MM.1S (cell line): ENCODE measurements around the gene ZNF681.

Experiments
- DNase-seq: peaks from one replicate; pipeline ENCODE4 v3.0.0-alpha.2; 2015
- H2AFZ ChIP-seq: fragments of 300-600 bp; sonication (generic); 2 replicates; pipeline ENCODE4 v1.6.0; 2016; ENCODE audit warnings: antibody characterized with exemption, low read length
- H3F3A ChIP-seq: fragments of 300-600 bp; sonication (generic); 2 replicates; pipeline ENCODE4 v1.6.1; 2016; ENCODE audit warnings: mild to moderate bottlenecking, antibody characterized with exemption, low read length, moderate library complexity, mixed read lengths; ENCODE audit not compliant: insufficient read depth
- H3K27ac ChIP-seq: fragments of 300-600 bp; sonication (generic); 2 replicates; pipeline ENCODE4 v1.5.1; 2016; ENCODE audit warnings: mild to moderate bottlenecking, low read length
- H3K27me3 ChIP-seq: fragments of 300-600 bp; sonication (generic); replicated peaks from 2 replicates; pipeline ENCODE4 v1.6.0; 2016; ENCODE audit warnings: low read length; ENCODE audit not compliant: insufficient read depth
- H3K36me3 ChIP-seq: fragments of 300-600 bp; sonication (generic); replicated peaks from 2 replicates; pipeline ENCODE4 v1.6.1; 2016; ENCODE audit warnings: mild to moderate bottlenecking, low read length, mixed read lengths; ENCODE audit not compliant: insufficient read depth
- H3K4me1 ChIP-seq: fragments of 300-600 bp; sonication (generic); 2 replicates; pipeline ENCODE4 v1.6.1; 2016; ENCODE audit warnings: low read length, mixed read lengths
- H3K4me2 ChIP-seq: fragments of 300-600 bp; sonication (generic); 2 replicates; pipeline ENCODE4 v1.6.0; 2016; ENCODE audit warnings: low read depth, low read length
- H3K4me3 ChIP-seq: fragments of 300-600 bp; sonication (generic); 2 replicates; pipeline ENCODE4 v1.5.1; 2016; ENCODE audit warnings: low read length, mixed read lengths
- H3K79me2 ChIP-seq: fragments of 300-600 bp; sonication (generic); 2 replicates; pipeline ENCODE4 v1.6.1; 2016; ENCODE audit warnings: mixed run types, low read length, mixed read lengths
- H3K9ac ChIP-seq: fragments of 300-600 bp; sonication (generic); 2 replicates; pipeline ENCODE4 v1.6.1; 2016; ENCODE audit warnings: low read length, mixed read lengths
- H3K9me2 ChIP-seq: fragments of 300-600 bp; sonication (generic); replicated peaks from 2 replicates; pipeline ENCODE4 v1.6.1; 2016; ENCODE audit warnings: mild to moderate bottlenecking, low read length, mixed read lengths; ENCODE audit not compliant: insufficient read depth
- H3K9me3 ChIP-seq: fragments of 300-600 bp; sonication (generic); replicated peaks from 2 replicates; pipeline ENCODE4 v1.6.1; 2016; ENCODE audit warnings: mild to moderate bottlenecking, low read length, mixed read lengths; ENCODE audit not compliant: insufficient read depth
- H4K20me1 ChIP-seq: fragments of 300-600 bp; sonication (generic); 2 replicates; pipeline ENCODE4 v1.6.1; 2016; ENCODE audit warnings: mild to moderate bottlenecking, low read length, moderate library complexity, mixed read lengths; ENCODE audit not compliant: insufficient read depth
- EZH2 ChIP-seq: fragments of 300-600 bp; sonication (generic); optimal IDR thresholded peaks from 2 replicates; pipeline ENCODE3; 2017; ENCODE audit warnings: low read depth, mild to moderate bottlenecking, antibody characterized with exemption, low read length, mixed read lengths
- EZH2phosphoT487 ChIP-seq: fragments of 300-600 bp; sonication (generic); IDR thresholded peaks from 2 replicates; pipeline ENCODE4 v1.6.1; 2018; ENCODE audit warnings: antibody characterized with exemption, low read length
- TF ChIP-seq, protein P1 (sequence below): fragments of 300-600 bp; sonication (generic); IDR thresholded peaks from 2 replicates; pipeline ENCODE4 v1.5.1; 2016; ENCODE audit warnings: antibody characterized with exemption, low read length, mixed read lengths

Gene ZNF681

DNA sequence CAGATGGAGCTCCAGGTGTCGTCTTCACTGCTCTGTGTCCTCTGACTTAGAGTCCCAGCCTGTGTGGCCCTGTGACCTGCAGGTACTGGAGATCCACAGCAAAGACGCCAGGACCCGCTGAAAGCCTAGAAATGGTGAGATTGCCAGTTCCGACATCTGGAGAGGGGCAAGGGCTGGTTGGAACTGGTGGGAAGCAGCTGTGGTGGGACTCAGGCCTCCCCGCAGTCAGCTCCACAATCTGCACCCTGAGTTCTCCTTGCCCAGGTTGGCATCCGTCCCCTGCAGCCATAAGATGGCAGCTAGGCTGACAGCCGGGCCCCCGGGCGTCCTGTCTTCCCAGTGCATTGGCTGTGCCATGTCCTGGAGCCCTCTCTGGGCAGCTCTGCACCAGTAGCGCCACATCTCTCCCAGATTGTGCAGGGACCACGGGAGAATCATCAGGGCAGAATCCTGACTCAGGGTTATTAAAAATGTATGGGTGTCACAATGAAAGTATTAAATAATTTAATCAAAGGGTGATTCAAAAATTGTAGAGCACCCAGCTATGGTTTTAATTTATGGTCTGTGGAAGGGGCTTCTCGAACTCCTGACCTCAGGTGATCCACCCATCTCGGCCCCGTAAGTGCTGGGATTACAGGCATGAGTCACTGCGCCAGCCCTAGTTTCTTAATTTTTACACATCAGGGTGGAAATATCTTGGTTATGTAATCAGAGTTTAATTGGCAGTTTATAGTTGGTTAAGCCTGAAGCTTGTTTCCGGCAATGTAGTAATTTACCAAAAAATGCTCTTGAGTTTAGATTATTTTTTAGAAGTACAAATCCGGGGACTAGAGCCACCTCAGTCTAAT, 32.2 kb upstream of the ZNF681 start:
- Histone ChIP-seq H3K36me3 (no peaks in the 10 kb centered on the region), H3K9me2 (no peaks in the 10 kb centered on the region), H3K4me2 (no peak overlapping the region), H3K27ac (no peak overlapping the region), H3F3A (no peaks in the 10 kb centered on the region), H3K4me1 (no peaks in the 10 kb centered on the region), H3K9me3 (no peaks in the 10 kb centered on the region), H3K4me3 (no peak overlapping the region), H2AFZ (no peak overlapping the region), H3K9ac (no peak overlapping the region), H3K79me2 (no peaks in the 10 kb centered on the region), H3K27me3 (no peaks in the 10 kb centered on the region), H4K20me1 (no peaks in the 10 kb centered on the region)
- TF ChIP-seq, protein P1, sequence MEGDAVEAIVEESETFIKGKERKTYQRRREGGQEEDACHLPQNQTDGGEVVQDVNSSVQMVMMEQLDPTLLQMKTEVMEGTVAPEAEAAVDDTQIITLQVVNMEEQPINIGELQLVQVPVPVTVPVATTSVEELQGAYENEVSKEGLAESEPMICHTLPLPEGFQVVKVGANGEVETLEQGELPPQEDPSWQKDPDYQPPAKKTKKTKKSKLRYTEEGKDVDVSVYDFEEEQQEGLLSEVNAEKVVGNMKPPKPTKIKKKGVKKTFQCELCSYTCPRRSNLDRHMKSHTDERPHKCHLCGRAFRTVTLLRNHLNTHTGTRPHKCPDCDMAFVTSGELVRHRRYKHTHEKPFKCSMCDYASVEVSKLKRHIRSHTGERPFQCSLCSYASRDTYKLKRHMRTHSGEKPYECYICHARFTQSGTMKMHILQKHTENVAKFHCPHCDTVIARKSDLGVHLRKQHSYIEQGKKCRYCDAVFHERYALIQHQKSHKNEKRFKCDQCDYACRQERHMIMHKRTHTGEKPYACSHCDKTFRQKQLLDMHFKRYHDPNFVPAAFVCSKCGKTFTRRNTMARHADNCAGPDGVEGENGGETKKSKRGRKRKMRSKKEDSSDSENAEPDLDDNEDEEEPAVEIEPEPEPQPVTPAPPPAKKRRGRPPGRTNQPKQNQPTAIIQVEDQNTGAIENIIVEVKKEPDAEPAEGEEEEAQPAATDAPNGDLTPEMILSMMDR, result no peak
- TF ChIP-seq EZH2, result no peak
- TF ChIP-seq EZH2phosphoT487, result no peak
- no peak for DNase-seq

DNA sequence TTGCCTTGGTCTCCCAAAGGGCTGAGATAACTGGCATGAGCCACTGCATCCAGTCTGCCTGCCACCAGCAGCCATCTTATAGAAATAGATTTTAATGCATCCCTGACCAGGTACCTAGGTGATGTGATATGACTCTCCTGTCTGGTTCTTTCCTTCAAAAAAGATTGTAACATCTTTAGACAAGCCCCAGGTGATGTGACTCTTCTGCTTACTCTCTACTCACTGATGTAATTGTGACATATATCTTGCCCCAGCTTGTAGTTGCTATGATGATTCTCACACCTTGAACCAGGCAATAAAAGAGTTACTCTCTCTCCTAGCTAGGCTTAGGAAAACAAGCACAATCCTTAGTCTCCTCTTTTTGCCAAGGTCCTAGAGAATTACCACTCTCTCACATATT, 30.6 kb upstream of the ZNF681 start:
- H3K27me3 ChIP-seq, result no peaks in the 10 kb centered on the region
- H3K79me2 ChIP-seq, result no peaks in the 10 kb centered on the region
- H3K36me3 ChIP-seq, result no peaks in the 10 kb centered on the region

DNA sequence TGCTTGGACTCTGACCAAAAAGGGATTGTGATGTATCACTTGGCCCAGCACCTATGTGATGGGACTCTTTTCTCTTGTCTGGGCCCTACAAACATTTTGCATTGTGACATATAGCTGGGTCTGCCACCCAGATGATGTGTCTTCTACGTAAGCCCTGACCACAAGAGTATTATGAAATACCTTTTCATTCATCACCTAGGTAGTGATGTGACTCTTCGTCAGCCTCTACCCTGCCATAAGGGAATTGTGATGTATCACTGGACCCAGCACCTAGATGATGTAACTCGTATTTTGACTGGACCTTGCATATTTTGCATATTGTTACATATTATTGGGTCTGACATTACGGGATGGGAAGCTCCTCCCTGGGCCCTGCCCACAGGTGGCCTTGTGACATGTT, 29.7 kb upstream of the ZNF681 start:
- no peaks in the 10 kb centered on the region for H4K20me1 ChIP-seq
- no peaks in the 10 kb centered on the region for H3K36me3 ChIP-seq
- no peak overlapping the region for H3K27ac ChIP-seq
- H3K9me3 ChIP-seq, result no peaks in the 10 kb centered on the region
- H3K79me2 ChIP-seq, result no peaks in the 10 kb centered on the region
- no peak for DNase-seq
- TF ChIP-seq EZH2, result no peak
- TF ChIP-seq EZH2phosphoT487, result no peak
- TF ChIP-seq, protein P1, result no peak
- no peak overlapping the region for H3K9ac ChIP-seq
- no peak overlapping the region for H3K4me2 ChIP-seq
- no peaks in the 10 kb centered on the region for H3K9me2 ChIP-seq
- H3K4me3 ChIP-seq, result no peak overlapping the region
- 0 out of 2 replicates have a peak, but pooled peaks cover 9% of the 10 kb centered on the region for H3K4me1 ChIP-seq
- H2AFZ ChIP-seq, result no peak overlapping the region
- no peaks in the 10 kb centered on the region for H3K27me3 ChIP-seq
- no peaks in the 10 kb centered on the region for H3F3A ChIP-seq

More for the DNA sequence above, 30.6 kb upstream of the ZNF681 start:
- Histone ChIP-seq H3K4me2 (no peak overlapping the region), H2AFZ (no peak overlapping the region), H3K27ac (no peak overlapping the region), H3K4me3 (no peak overlapping the region), H3F3A (no peaks in the 10 kb centered on the region), H3K4me1 (0 out of 2 replicates have a peak, but pooled peaks cover 6% of the 10 kb centered on the region), H3K9ac (no peak overlapping the region), H3K9me3 (no peaks in the 10 kb centered on the region), H4K20me1 (no peaks in the 10 kb centered on the region), H3K9me2 (no peaks in the 10 kb centered on the region)
- TF ChIP-seq EZH2phosphoT487 (no peak), EZH2 (no peak)
- TF ChIP-seq, protein P1, result no peak
- no peak for DNase-seq
